Measurements from ENCODE around the gene COL5A3. TPM values are rescaled to one million over a fixed set of nuclear protein-coding genes. Genes with fewer than 3 reads are reported as not detected.

COL5A3 gene
- total RNA-seq, 1 experiment from 2014 or later = 0.18 TPM

DNA sequence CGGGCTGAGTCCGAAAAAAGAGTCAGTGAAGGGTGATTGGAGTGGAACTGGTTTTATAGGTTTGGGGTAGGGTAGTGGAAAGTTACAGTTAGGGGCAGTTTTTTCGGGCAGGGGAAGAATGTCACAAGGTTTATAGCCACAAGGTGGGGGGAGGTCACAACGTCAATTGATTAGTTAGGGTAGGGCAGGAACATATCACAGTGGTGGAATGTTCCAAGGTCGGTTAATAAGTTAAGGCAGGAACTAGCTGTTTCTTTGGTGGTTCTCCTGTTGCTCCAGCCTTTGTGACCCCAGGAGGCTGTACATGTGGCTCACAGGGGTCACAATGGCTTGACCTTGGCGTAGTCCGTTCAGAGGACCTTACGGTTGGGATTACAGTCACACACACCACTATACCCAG, 23.3 kb upstream of the COL5A3 start:
- BruUV-seq (replicated peaks) = no TSS peak
- H3K4me1 ChIP-seq (ENCODE audit: control insufficient read depth, insufficient read depth, low read length) = peaks cover 5% of the 10 kb centered on the region; the same call in 1 of the 2 replicates
- H3K4me3 ChIP-seq (ENCODE audit: low read depth in 2 of 2, low read length in 2 of 2) = no peak overlapping the region
- DNase-seq (ENCODE audit: low read depth, low spot score) (no peak), ATAC-seq (no peak)
- in situ Hi-C loops (cut with HindIII; ENCODE audit: low pct_unique_long_range_greater_than_20kb, low sequenced_read_pairs) (no loop called here), intact Hi-C loops (cut with micrococcal nuclease; ENCODE audit: unreplicated experiment) (no loop called here)
- CTCF ChIA-PET = interaction anchor here (0.5 to 0.6 kb wide), 2 partner anchors 225 to 243 kb away, joined by 4 to 8 read pairs; no protein-coding TSS in a partner anchor
- no peak overlapping the region for H3K27ac ChIP-seq (ENCODE audit: low read length)
- no peaks in the 10 kb centered on the region for H3K9me3 ChIP-seq (ENCODE audit: control insufficient read depth, insufficient read depth, low read depth, low read length)
- no peaks in the 10 kb centered on the region for H3K36me3 ChIP-seq (ENCODE audit: control insufficient read depth, insufficient read depth, low read length)
- no peak for TF ChIP-seq POLR2AphosphoS5 (IDR thresholded peaks at IDR 0.05; ENCODE audit: low read depth, low read length)
- no peak for TF ChIP-seq TCF7L2 (IDR thresholded peaks at IDR 0.05; ENCODE audit: low read depth, low read length)
- TF ChIP-seq, protein P1, sequence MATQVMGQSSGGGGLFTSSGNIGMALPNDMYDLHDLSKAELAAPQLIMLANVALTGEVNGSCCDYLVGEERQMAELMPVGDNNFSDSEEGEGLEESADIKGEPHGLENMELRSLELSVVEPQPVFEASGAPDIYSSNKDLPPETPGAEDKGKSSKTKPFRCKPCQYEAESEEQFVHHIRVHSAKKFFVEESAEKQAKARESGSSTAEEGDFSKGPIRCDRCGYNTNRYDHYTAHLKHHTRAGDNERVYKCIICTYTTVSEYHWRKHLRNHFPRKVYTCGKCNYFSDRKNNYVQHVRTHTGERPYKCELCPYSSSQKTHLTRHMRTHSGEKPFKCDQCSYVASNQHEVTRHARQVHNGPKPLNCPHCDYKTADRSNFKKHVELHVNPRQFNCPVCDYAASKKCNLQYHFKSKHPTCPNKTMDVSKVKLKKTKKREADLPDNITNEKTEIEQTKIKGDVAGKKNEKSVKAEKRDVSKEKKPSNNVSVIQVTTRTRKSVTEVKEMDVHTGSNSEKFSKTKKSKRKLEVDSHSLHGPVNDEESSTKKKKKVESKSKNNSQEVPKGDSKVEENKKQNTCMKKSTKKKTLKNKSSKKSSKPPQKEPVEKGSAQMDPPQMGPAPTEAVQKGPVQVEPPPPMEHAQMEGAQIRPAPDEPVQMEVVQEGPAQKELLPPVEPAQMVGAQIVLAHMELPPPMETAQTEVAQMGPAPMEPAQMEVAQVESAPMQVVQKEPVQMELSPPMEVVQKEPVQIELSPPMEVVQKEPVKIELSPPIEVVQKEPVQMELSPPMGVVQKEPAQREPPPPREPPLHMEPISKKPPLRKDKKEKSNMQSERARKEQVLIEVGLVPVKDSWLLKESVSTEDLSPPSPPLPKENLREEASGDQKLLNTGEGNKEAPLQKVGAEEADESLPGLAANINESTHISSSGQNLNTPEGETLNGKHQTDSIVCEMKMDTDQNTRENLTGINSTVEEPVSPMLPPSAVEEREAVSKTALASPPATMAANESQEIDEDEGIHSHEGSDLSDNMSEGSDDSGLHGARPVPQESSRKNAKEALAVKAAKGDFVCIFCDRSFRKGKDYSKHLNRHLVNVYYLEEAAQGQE (IDR thresholded peaks at IDR 0.05; ENCODE audit: insufficient read depth in 1 of 2, low read depth in 2 of 2, low read length in 1 of 2) = no peak
- TF ChIP-seq SIN3A (IDR thresholded peaks at IDR 0.05; ENCODE audit: borderline replicate concordance, insufficient read depth, low read depth, low read length) = no peak
- TF ChIP-seq, protein P2, sequence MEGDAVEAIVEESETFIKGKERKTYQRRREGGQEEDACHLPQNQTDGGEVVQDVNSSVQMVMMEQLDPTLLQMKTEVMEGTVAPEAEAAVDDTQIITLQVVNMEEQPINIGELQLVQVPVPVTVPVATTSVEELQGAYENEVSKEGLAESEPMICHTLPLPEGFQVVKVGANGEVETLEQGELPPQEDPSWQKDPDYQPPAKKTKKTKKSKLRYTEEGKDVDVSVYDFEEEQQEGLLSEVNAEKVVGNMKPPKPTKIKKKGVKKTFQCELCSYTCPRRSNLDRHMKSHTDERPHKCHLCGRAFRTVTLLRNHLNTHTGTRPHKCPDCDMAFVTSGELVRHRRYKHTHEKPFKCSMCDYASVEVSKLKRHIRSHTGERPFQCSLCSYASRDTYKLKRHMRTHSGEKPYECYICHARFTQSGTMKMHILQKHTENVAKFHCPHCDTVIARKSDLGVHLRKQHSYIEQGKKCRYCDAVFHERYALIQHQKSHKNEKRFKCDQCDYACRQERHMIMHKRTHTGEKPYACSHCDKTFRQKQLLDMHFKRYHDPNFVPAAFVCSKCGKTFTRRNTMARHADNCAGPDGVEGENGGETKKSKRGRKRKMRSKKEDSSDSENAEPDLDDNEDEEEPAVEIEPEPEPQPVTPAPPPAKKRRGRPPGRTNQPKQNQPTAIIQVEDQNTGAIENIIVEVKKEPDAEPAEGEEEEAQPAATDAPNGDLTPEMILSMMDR (IDR thresholded peaks at IDR 0.05) = no peak
- H3K27me3 ChIP-seq (ENCODE audit: control insufficient read depth, insufficient read depth, low read length) = no peaks in the 10 kb centered on the region
- POLR2A ChIA-PET = no interaction called here

DNA sequence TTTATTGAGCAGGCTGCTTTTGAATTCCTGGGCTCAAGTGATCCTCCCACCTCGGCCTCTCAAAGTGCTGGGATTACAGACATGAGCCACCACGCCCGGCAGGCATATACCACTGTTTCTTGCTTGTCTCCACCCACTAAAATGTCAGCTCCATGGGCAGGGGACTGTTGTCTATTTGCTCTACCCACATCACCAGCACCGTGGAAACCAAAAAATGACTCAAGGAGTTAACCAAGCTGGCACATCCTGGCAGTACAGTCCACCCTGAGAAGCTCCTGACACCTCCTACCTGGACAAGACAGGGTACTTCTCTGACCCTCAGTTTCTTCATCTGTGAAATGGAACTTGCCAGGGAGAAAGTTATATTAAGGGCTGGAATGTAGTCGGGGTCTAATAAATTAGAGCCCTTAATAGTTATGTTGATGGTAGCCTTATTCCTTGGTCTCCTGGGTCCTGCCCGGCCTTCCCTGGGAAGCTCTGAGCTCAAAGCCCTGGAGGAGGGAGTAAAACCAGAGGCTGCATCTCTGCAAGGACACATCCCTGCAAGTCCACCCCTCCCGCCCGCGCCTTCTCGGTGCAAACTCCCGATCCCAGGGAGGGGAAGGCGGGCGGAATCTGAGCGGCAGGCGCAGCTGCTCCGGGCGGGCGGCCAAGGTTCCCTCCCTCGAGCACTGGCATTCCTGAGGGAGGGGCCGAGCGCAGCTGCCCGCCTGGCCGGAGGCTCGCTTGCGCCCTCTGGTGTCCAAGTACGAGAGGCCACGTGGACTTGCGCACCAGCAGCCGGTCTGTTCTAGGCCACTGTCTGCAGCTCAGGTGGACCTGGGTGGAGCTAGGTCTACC, 17.1 kb upstream of the COL5A3 start:
- no peaks in the 10 kb centered on the region for H3K27me3 ChIP-seq (ENCODE audit: control insufficient read depth, insufficient read depth, low read length)
- in situ Hi-C loops (cut with HindIII; ENCODE audit: low pct_unique_long_range_greater_than_20kb, low sequenced_read_pairs) (no loop called here), intact Hi-C loops (cut with micrococcal nuclease; ENCODE audit: unreplicated experiment) (loop anchor here (2.0 kb wide), 1 partner anchor 93 kb away; no protein-coding TSS in a partner anchor)
- ChIA-PET POLR2A (interaction anchor here (0.6 to 0.7 kb wide), 2 partner anchors 96 to 97 kb away, joined by 4 to 6 read pairs; no protein-coding TSS in a partner anchor), CTCF (interaction anchor here (0.5 to 1.5 kb wide), 6 partner anchors 22 to 96 kb away, joined by 3 to 12 read pairs (median 4); no protein-coding TSS in a partner anchor)
- DNase-seq (ENCODE audit: low read depth, low spot score) = peak; percentile 50
- no peaks in the 10 kb centered on the region for H3K36me3 ChIP-seq (ENCODE audit: control insufficient read depth, insufficient read depth, low read length)
- no peak overlapping the region for H3K27ac ChIP-seq (ENCODE audit: low read length)
- H3K9me3 ChIP-seq (ENCODE audit: control insufficient read depth, insufficient read depth, low read depth, low read length) = no peaks in the 10 kb centered on the region
- peak; percentile 98 for ATAC-seq
- H3K4me1 ChIP-seq (ENCODE audit: control insufficient read depth, insufficient read depth, low read length) = no peaks in the 10 kb centered on the region
- peak overlapping the region; percentile 6 to 8; a peak in 1 of 4 replicates for H3K4me3 ChIP-seq (ENCODE audit: low read depth in 2 of 2, low read length in 2 of 2)
- TF ChIP-seq SIN3A (IDR thresholded peaks at IDR 0.05; ENCODE audit: borderline replicate concordance, insufficient read depth, low read depth, low read length) (no peak), TCF7L2 (IDR thresholded peaks at IDR 0.05; ENCODE audit: low read depth, low read length) (no peak)
- TF ChIP-seq, protein P1 (IDR thresholded peaks at IDR 0.05; ENCODE audit: insufficient read depth in 1 of 2, low read depth in 2 of 2, low read length in 1 of 2) = 0 out of 4 replicates have a peak, but pooled peaks of 1 of the 2 experiments have one; percentile 50
- TF ChIP-seq, protein P2 (IDR thresholded peaks at IDR 0.05) = peak; percentile 94
- BruUV-seq (replicated peaks) = no TSS peak

Measured in Panc1 (cell line).